ENCODE results near the gene MEGF9.

MEGF9 gene

DNA sequence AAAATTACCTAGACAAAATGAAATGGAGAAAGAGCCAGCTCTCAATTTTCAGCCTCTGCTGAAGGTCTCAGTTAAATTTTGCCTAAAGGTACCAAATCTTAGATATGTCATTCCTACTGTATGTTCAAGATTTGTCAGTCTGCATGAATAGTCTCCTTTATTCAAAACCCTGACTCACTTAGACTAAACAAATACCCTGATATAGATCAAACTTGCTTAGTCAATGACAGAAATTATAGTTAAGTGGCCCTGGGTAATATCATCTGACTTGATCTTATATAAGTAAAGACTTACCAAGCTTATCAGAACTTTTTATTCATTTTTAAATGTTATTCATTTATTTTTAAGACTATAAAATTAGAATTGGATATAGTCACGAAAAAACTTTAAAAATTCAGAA is 12.2 kb downstream of the MEGF9 start:
- DNase-seq: no peak

DNA sequence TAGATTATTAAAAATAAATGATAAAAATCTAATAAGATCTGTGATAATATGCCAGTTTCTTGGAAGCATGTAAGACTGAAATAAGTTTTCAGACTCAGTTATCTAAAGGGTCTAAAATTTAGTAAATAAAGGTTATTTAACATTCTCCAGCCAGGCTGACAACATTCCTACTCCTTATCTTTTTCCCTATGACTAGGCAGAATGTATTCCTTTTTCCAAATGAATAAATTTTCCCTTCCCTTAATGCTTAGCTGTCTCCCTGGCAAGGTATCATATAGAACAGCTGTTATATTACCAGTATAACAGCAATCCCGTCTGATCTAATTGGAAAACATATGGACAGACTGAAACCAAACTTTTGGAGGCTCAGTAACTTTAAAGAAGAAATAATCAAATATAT is 13.0 kb downstream of the MEGF9 start:
- peak in 1 of 2 experiments; percentile 38 for DNase-seq

DNA sequence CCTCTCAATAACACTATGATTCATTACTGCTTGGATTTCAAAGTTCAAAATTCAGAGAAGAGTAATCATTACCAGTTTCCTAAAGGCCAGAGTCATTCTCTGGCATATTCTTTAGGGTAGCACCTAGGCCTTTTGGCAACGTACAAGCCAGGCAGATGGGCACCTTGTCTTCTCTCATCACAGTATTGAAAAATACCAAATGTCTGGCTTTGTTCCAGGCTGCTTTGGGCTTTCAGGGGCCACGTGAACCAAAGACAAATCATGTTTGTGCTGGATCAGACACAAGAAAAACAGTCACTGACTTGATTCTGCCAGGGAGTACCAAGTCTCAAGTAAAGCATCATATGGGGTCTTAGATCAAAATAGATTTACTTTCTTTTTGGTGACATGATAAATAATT is 15.5 kb downstream of the MEGF9 start:
- peak; percentile 92 to 96 for DNase-seq

DNA sequence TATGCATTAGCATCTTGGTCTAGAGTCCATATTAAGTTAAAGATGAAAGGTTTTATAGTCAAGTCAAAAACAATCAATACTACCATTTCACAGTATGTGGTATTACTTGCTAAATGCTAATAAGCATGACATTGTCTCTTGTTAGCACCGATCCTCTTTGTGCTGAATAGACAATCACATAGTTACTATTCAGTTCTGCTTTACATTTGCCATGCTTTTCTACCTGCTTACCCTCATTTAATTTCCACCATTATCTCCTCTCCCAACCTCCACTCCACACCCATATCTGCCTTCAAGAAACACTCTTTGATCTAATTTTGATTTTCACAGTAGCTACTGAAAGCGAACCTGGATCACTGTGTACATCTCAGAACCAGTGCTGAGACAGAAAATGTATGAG is 16.8 kb downstream of the MEGF9 start:
- DNase-seq: no peak

DNA sequence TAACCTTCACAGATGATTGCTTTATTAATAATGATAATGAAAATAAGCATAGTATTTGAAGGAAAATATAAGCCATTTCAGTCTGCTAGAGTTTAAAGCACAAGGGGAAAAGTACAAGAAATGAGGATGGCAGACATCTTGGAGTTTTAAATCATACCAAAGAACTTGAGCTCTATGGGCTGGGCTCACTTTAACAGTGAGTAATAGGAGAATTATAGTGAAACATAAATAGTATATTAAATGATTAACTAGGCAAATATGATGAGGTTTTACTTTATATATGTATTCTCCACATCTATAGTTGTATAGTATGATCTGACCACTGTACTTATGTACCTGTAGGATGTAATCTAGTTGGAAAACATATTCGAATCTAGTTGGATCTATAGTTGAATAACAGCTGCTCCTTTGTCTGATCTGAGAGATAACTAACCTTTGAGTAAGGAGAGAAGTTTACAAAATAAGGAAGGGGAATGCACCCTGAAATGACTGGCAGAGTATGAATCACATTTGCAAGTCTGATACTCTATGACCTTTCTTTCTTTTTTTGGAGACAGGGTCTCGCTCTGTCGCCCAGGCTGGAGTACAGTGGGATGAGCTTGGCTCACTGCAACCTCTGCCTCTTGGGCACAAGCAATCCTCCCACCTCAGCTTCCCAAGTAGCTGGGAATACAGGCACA is 17.6 kb downstream of the MEGF9 start:
- DNase-seq: no peak

DNA sequence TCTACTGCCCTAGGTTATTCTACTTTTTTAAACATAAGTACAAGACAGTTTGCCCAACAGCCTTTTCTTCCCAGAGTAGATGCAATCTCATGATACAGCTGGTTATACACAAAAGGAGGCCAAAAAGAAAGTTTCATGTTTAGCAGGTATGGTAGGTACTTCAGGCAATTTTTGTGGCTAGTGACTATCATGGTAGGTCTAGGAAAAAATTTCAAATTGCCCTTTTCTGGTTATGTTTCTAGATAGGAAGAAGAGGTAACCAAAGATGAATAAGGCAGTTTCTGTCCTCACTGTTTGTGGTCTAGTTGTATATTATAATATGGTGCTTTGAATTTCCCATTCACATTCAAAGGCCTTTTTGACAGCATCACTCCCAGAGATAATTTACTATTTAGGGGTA is 19.7 kb downstream of the MEGF9 start:
- no peak for DNase-seq

DNA sequence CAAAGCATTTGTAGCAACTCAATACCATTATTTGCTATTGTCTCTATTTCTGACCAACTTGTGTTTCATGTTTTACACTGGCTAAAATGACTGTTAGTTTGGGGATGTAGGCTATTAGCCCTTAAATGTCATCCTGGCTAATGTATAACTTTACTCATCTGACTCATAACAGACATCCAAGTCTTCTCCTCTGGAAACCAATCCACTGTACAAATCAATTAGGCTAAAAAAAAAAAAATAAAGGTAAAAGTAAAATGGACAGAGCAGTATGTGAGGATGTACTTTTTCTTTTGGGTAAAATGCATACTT is 20.6 kb downstream of the MEGF9 start:
- no peak for DNase-seq

DNA sequence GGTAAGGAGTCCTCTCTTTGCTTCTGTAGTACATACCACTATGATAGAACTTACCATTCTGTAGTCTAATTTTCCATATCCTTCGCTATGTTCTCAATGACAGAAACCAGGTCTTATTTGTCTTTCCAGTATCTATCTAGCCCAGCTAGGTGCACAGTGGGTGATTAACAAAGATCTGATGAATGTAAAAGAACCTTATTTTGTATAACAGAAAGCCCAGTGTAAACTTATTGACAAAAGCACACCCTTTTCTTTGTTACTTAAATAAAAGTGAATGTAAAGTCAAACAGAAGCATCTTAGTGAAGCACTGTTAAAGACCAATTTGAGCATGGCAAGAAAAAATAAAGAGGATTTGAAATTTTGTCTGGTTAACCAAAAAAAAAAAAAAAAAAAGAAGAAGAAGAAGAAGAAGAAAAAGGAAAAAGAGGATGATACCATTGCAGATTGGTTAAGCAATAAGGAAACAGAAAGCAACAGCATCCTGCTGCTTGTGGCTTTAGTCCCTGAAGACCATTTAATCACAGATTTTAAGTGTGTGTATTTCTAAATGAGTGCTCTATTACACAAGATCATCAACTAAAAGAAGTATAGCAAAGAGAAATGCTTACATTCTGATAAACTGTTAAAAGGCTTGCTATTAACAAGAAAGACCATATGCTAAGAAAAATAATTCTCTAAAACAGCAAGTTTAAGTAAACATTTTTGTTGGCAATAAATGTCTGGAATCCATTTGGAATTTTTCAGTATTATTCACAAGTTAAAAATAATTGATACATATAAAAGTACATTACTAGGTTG is 21.2 kb downstream of the MEGF9 start:
- DNase-seq: no peak

DNA sequence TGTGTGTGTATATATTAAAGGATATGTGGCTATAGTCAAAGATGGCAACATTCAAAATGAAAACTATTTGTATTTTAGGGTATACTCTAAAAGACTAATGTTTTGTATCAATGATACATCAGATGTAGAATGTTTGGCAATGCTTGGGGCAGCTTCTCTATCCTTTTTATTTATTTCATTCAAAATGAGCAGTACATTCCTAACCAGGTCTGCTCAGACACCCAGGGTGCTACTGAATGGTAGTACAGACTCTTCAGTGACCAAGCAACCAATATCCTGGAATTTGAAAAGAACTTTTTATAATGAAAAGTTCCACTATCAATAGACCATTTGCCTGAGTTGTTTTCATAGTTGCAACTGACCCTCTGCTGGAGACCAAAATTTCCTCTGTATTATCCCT is 23.9 kb downstream of the MEGF9 start:
- no peak for DNase-seq

DNA sequence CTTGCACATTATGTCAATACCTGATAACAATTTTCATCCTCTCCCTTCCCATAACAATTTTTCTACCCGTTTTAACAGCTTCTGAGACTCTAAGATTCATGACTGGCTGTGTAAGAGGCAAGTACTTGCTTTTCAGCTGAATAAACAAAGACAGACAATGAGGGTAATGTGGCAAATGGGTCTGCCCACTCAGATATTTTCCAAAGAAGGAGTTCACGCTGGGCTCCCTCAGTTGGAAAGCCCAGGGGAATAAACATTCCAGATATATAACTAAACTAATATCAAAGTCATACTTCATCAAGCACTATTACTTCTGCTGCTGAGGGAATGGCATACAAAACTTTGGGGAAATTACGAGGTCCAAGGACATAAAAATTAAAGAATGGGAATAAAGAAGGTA is 24.4 kb downstream of the MEGF9 start:
- peak in 1 of 2 experiments; percentile 56 for DNase-seq

DNA sequence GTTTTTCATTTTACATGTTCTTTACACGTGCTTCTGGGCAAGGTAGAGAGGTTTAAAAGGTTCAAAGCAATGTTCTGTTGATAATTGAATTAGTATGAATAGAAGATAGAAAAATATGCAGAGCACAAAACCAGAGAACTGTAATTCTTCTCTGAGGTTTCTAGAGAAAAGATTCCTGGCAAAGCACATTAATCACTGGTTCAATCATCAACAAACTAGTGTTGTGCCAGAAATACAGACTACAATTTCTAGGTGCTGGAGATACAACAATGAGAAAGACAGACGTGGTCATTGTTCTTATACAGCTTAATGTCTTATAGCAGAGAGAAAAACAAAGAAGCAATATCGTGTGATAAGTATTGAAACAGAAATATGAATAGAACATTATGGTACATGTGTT is 25.5 kb downstream of the MEGF9 start:
- DNase-seq: no peak

DNA sequence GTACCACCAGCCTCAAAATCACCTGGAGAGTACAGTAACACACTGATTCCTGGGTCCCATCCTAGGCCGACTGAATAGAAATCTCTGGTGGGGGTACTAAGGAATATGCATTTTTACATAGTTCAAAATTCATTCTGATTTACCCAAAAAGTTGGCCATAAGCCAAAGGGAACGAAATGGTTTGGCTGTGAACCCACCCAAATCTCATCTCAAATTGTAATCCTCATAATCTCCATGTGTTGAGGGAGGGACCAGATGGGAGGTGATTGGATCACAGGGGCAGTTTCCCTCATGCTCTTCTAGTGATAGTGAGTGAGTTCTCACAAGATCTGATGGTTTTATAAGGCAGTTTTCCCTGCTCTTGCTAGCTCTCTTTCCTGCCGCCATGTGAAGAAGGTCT is 31.1 kb downstream of the MEGF9 start:
- no peak for DNase-seq

DNA sequence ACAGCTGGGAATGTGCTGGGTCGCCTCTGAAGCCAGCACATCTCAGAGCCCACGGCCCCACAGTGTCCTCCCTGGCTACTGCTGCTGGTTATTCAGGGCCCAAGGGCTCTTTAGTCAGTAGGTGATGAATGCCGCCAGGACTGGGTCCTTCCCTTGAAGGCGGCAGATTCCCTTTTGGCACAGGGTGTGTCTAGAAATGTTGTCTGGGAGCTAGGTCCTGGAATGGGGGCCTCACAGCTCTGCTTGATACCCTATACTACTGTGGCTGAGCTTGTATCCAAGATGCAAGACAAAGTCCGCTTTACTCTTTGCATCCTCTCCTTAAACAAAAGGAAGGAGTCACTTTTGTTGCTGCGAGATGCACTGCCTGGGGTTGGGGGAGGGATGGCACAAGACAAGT is 33.1 kb downstream of the MEGF9 start:
- no peak for DNase-seq

DNA sequence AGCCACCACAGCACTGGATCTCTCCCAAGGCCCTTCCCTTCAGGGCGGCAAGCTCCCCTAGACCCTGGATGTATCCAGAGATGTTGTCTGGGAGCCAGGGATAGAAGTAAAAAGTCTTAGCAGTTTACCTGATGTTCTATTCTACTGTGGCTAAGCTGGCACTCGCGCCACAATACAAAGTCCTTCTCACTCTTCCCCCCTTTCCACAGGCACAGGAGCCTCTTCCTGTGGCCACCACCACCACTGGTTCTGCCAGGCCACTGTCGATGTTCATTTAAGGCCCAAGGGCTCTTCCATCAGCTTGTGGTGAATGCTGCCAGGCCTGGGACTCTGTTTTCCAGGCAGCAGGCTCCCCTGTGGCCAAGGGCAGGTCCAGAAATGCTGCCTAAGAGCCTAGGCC is 33.7 kb downstream of the MEGF9 start:
- DNase-seq: no peak

DNA sequence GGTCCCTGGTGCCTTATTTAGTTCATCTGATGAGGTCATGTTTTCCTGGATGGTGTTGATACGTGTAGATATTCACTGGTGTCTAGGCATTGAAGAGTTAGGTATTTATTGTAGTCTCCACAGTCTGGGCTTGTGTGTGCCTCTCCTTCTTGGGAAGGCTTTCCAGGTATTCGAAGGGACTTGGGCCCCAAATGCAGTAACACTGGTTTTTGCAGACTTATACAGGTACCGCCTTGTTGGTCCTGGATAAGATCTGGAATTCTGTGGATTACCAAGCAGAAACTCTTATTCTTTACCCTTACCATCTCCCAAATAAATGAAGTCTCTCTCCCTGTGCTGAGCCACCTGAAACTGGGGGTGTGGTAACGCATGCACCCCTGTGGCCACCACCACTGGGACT is 34.1 kb downstream of the MEGF9 start:
- no peak for DNase-seq

DNA sequence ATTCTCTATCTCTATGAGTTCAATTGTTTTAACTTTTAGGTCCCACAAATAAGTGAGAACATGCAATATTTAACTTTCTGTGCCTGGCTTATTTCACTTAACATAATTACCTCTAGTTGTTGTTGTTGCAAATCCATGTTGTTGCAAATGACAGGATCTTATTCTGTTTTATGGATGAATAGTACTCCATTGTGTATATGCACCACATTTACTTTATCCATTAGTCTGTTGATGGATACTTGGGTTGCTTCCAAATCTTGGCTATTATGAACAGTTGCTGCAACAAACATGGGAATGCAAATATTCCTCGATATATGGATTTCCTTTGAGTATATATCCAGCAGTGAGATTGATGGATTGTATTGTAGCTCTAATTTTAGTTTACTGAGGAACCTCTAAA is 36.3 kb downstream of the MEGF9 start:
- DNase-seq: peak; percentile 17 to 37

DNA sequence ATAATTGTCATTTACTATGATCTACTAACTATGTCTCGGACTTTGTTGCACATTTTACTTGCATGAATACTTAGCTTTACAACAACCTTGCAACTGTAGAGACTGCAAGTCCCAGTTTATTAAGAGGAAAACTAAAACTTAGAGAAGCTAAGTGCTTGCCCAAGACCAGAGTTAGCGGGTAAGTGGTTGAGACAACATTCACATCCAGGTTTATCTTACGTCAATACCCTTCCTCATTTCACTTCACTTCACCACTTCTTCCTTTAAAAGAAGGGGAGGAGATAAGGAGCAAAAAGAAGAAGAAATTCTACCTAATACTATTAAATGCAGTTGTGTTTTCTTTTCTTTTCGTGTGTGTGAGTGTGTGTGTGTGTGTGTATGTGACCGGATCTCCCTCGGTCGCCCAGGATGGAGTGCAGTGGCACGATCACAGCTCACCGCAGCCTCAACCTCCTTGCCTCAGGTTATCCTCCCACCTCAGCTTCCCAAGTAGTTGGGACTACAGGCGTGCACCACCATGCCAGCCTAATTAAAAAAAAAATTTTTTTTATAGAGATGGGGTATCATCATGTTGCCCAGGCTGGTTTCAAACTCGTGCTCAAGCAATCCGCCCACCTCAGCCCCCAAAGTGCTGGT is 37.4 kb downstream of the MEGF9 start:
- DNase-seq: no peak

DNA sequence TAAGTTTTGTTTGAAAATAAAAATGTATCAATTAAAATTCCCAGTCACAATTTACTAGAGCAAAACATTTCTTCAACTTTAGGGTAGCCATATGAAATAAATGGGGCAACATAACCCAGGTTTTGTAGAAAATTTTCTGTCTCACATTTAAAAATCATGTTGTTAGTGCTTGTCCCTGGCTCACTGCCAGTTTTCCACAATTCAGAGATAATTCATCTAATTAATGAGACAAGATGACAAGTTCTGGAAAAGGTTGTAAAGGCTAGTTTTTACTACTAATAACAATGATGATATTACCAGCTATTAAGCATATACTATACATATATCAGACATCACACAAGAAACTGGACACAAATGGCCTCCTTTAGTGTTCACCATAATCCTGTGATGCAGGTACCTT is 45.9 kb downstream of the MEGF9 start:
- peak; percentile 15 to 46 for DNase-seq

DNA sequence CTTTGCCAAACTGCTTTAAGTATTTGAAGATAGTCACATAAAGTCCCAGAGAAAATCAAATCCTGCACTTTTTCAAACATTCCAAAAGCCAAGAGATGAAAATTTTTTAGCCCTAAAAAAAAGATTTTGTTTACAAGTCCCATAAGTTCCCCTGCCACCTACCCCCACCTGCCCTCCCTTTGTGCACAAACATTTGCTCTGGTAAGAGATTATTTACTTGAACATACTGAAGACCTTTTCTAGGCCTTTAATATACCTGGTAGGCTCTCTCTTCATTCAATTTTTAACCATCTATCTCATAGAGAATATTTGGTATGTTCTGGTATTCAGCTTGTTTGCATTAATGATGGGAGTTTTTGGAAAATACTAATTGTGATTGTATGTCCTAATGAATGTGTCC is 50.3 kb downstream of the MEGF9 start:
- no peak for DNase-seq

DNA sequence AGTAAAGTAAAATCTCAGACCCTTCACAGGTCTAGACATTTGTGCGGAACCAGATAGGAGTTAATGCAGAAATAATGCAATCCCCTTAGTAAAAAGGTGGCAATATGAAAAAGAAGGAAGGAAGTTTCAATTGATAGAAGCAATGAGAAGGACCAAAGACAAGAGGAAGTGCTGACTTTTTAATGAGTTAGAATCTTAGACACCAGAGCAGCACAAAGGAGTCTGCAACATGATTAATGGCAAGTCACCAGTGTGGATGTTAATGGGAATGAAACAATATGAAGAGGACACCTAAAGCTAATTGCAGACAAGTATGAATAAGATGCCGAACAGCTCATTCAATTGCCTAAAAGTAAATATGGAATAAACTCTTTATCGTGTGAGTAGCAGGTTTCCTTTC is 50.9 kb downstream of the MEGF9 start:
- no peak for DNase-seq

DNA sequence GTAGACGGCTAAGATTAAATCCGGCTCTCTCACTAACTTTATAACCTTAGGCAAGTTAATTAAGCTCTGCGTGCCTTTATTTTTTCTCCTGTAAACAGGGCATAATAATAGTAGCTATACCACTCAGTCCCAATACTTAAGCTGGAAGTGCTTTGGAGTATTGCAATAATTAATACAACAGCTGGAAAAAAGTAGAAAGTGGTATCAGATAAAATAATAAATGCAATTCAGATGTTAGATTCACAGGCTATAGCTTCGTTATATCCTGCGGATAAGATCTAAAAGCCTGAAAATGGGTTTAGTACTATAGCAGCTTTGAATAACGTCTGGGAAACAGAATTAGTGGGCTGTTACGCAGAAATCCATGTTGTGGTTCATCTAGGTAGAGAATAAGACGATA is 51.8 kb downstream of the MEGF9 start:
- DNase-seq: no peak

DNA sequence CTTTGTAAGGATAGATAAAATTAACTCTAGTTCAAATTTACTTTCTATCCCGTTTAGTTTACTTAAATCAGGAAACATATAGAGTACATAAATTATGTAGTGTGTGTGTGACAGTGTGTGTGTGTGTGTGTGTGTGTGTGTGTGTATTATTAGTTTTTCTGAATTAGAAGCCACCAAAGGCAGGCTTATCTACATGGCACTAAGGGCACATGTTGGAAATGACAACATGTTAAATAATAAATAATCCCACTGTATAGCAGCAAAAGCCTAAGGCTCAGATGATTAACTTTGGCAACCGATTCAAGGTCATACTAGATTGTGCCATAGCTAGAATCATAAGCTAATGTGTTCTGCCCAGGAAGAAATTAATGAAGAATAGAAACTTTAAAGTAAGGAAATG is 54.6 kb downstream of the MEGF9 start:
- DNase-seq: no peak

DNA sequence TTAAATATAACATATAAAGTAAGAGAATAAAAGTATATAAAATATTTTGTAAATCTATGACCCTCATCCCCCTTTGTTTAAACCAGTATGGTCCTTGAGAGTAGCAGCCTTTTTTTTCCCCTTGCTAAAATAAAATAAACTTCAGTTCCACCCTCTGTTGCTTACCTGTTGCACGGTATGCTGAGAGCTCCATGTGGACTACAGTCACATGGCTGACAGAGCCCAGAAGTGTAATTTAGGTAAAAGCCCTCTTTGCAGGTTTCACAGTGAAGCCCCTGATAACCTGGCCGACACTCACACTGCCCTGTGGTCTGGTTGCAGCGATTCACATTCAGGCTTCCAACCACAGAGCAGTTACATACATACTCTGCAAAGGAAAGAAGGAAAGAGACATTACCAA is 55.1 kb downstream of the MEGF9 start:
- DNase-seq: no peak

DNA sequence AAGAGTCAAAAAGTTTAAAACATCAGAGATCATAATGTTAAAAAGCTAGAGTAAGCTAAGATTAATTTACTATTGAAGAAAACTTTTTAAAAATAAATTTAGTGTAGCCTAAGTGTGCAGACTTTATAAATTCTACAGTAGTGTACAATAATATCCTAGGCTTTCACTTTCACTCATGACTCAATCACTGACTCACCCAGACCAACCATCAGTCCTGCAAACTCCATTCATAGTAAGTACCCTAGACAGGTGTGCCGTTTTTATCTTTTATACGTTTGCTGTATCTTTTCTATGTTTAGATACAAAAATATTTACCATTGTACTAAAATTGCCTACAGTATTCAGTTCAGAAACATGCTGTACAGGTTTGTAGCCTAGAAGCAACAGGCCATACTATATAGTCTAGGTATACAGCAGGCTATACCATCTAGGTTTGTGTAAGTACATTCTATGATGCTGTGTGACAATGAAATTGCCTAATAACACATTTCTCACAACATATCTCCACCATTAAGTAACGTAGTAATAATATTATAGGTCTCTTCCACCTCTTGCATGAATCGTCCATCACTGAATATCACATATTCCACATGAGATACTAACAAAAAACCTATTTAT is 59.2 kb downstream of the MEGF9 start:
- DNase-seq: no peak
